Ishikawa (cell line): Measurements from ENCODE around the gene DENND5A.

ENCODE experiments used
- CEBPB ChIP-seq: IDR thresholded peaks from 2 replicates; pipeline ENCODE4 v1.6.1; 2012
- CREB1 ChIP-seq: IDR thresholded peaks from 2 replicates; pipeline ENCODE4 v1.6.1; 2012; ENCODE audit warnings: low read depth
- EGR1 ChIP-seq: IDR thresholded peaks from 2 replicates; pipeline ENCODE4 v1.6.1; 2012
- EP300 ChIP-seq: IDR thresholded peaks from 2 replicates; pipeline ENCODE4 v1.6.1; 2012; ENCODE audit warnings: borderline replicate concordance
- FOXM1 ChIP-seq: IDR thresholded peaks from 2 replicates; pipeline ENCODE4 v1.6.1; 2012; ENCODE audit warnings: low read depth, borderline replicate concordance
- MAX ChIP-seq: IDR thresholded peaks from 2 replicates; pipeline ENCODE4 v1.6.1; 2012
- NFIC ChIP-seq: IDR thresholded peaks from 2 replicates; pipeline ENCODE4 v1.6.1; 2012
- RAD21 ChIP-seq: IDR thresholded peaks from 2 replicates; pipeline ENCODE4 v1.6.1; 2012; ENCODE audit warnings: low read depth
- REST ChIP-seq: IDR thresholded peaks from 2 replicates; pipeline ENCODE4 v1.6.1; 2012; ENCODE audit warnings: low read depth, mild to moderate bottlenecking
- TAF1 ChIP-seq: IDR thresholded peaks from 2 replicates; pipeline ENCODE4 v1.6.1; 2012; ENCODE audit warnings: low read depth, mild to moderate bottlenecking
- TCF12 ChIP-seq: IDR thresholded peaks from 2 replicates; pipeline ENCODE4 v1.6.1; 2012; ENCODE audit warnings: low read depth
- TEAD4 ChIP-seq: IDR thresholded peaks from 2 replicates; pipeline ENCODE4 v1.6.1; 2012
- USF1 ChIP-seq: IDR thresholded peaks from 2 replicates; pipeline ENCODE4 v1.6.1; 2012
- YY1 ChIP-seq: IDR thresholded peaks from 2 replicates; pipeline ENCODE4 v1.6.1; 2012; ENCODE audit warnings: low read depth
- ZBTB7A ChIP-seq: IDR thresholded peaks from 2 replicates; pipeline ENCODE4 v1.6.1; 2012; ENCODE audit warnings: low read depth

Gene DENND5A

DNA sequence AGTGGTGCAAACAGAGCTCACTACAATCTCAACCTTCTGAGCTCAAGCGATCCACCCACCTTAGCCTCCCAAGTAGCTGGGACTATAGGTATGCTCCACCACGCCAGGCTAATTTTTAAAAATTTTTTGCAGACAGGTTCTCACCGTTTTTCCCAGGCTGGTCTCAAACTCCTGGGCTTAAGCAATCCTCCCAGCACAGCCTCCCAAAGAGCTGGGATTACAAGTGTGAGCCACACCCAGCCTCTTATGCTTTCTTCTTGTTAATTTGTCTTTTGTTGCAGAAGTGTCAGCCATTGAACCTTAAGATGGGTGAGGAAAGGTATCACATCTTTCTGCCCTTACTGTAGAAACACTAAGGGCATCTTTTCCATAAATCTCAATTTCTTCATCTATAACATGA lies 34.9 kb downstream of the DENND5A start:
- TF ChIP-seq TAF1: no peak
- no peak for TF ChIP-seq TEAD4
- no peak for TF ChIP-seq CEBPB
- no peak for TF ChIP-seq YY1
- TF ChIP-seq EP300: no peak
- no peak for TF ChIP-seq TCF12
- TF ChIP-seq MAX: no peak
- TF ChIP-seq RAD21: no peak
- no peak for TF ChIP-seq CREB1
- no peak for TF ChIP-seq EGR1
- no peak for TF ChIP-seq USF1
- no peak for TF ChIP-seq REST

DNA sequence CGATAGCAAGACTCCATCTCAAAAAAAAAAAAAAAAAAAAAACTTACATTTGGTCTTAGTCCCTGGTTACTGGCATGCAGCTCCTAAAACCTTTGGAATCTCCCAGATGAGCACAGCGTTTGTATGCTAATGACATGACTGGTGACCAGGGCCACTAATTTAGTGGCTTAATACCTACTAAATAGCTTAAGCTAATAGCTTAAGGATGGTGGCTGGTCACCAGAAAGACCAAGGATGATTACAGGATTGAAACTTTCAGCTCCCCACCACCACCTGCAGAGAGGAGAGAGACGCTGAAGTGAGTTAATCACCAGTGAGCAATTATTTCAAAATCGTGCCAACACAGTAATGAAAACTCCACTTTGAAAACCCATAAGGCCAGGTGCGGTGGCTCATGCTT lies 37.1 kb downstream of the DENND5A start:
- TF ChIP-seq REST (no peak), EGR1 (no peak), CREB1 (no peak), TAF1 (no peak), YY1 (no peak), FOXM1 (no peak), EP300 (no peak), USF1 (no peak), RAD21 (no peak), CEBPB (no peak), ZBTB7A (no peak), TCF12 (no peak), MAX (no peak), TEAD4 (no peak), NFIC (no peak)

GRCh38 chr11:9225748-9226298 lies 39.3 kb downstream of the DENND5A start:
- no peak for TF ChIP-seq YY1
- TF ChIP-seq REST: no peak

- TF ChIP-seq FOXM1 (no peak), TAF1 (no peak), TCF12 (no peak), RAD21 (no peak), NFIC (no peak), MAX (no peak), ZBTB7A (no peak), EP300 (no peak), USF1 (no peak), REST (no peak), EGR1 (no peak), CREB1 (no peak), CEBPB (no peak), YY1 (no peak), TEAD4 (no peak)
Observed at GRCh38 chr11:9222654-9223053, 42.5 kb downstream of the DENND5A start.
